Activated T-cell treated with anti-CD3 and anti-CD28 coated beads for 48 hours (primary cell): Measurements from ENCODE around the gene TMEM59.
"Not testable (repeated sequence)": the region's sequence is repeated elsewhere in the genome, so short reads cannot be mapped to it uniquely, and the experiment has no call there.

ENCODE experiments used
- DNase-seq: peaks from one replicate; pipeline ENCODE4 v3.0.0-alpha.2; 2020; ENCODE audit warnings: low read depth

TMEM59 gene

DNA sequence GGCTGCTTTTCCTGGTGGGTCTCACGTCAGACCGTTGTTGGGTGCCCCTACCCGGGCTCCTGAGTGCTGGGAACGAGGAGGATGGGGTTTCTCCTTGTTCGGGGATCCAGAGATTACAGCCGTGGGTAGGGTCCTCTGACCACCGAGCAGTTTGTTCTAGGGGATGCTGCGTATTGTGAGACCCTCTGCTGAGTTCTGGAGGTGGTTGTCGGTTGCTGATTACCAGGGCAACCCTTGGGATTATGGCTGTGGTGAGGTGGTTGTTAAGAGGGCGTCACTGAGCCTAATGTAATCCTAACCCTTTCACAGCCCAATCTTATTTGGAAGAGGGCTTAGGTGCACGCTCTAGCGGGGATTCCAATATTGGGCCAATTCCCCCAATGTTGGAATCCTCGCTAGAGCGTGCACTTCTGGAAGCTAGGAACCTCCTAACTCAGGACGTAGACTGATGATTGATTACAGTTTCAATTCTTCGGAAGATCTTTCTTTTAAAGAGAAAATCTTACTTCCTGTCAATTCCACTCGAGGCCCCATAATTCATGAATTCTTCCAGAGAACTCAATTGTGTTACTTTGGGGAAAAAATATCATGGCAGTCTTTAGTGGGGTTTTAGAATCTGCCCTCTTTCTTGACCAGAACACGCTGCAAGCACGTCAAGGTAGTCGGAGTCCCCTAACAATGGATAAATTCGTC, 887 bp upstream of the TMEM59 start:
- DNase-seq: no peak

DNA sequence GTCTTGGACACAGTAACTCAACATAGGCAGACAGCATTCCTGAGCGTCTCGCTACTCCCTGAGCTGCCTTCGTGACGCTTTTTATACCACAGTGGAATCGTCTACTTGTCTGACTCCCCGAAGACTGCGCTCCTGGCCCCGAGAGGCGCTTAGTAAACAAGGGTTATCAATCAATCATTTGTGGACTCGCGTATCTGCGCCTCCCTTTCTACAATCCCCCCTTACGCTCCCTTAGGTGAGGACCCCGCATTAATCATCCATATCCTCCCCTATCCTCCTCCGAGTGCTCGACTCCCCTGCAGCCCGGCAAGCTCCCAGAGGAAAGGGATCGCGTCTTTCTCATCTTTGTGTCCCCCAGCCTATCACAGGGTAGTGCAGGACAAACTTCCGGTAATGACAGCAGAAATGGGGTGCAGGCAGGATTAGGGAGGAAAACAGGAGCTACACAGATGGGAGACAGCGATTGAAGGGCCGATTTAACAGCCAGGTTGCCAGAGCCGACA, 522 bp downstream of the TMEM59 start:
- peak; percentile 15 for DNase-seq

DNA sequence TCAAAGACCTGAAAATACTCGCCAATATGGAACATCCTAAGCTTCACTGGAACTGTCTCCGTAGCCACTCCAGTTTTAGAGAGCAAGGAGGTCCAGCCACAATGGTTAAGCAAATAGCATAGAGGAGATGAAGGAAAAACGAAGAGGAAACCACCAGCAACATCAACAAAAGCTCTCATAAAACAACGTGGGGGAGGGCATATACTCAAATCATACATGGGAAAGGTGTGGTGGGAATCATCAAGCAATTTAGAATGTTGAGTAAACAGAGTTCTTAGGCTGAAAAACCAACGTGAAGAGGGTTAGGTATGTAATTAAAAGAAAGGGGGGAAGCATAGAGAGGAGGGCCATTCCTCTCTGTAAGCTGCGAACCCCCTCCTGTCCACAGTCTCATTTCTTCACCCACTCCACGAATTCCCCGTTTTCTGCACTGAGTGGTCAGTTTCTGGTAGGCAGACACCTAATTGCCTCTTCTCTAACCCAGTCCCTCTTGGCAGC, 1.0 kb downstream of the TMEM59 start:
- DNase-seq: no peak

DNA sequence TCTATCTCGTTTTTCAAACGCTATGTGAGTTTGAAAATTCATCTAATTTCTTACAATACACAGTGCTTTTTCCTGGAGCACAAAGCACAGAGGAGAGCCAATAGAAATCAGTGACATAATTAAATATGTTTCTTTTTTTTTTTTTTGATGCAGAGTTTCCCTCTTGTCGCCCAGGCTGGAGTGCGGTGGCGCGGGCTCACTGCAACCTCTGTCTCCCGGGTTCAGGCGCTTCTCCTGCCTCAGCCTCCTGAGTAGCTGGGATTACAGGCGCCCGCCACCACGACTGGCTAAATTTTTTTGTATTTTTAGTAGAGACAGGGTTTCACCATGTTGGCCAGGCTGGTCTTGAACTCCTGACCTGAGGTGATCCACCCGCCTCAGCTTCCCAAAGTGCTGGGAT, 2.6 kb downstream of the TMEM59 start:
- DNase-seq: not testable (repeated sequence)

DNA sequence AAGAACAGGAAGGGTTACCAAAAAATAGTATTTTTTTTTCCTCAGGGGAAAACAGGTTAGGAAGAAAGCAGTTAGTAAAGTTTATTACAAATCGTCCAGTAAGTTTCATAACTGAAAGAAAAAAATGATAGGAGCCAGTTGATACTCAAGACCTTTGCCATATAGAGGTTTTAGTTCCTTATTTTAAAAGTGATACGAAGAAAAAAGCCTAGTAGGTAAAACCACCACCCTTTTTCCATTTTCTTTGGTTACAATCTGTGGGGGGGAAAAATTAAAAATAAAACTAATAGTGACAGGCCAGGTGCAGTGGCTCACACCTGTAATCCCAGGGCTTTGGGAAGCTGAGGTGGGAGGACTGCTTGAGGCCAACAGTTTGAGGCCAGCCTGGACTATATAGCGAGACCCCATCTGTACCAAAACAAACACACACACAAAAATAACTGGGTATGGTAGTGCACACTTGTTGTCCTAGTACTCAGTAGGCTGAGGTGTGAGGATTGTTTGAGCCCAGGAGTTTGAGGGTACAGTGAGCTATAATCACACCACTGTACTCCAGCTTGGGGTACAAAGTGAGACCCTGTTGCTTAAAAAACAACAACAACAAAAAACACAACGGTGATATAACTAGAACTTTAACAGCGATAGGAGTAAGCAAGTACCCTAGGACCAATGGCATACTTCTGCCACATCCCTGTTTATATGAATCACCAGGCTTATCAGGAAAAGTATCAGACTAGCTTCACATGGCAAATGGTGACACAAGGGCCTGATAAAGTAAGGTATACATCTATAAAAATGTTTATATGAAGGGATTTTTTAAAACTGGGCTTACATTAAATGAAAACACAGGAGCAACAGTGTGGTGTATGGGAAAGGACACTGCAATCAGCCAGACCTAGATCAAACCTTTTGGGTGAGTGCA, 5.4 kb downstream of the TMEM59 start:
- no peak for DNase-seq

DNA sequence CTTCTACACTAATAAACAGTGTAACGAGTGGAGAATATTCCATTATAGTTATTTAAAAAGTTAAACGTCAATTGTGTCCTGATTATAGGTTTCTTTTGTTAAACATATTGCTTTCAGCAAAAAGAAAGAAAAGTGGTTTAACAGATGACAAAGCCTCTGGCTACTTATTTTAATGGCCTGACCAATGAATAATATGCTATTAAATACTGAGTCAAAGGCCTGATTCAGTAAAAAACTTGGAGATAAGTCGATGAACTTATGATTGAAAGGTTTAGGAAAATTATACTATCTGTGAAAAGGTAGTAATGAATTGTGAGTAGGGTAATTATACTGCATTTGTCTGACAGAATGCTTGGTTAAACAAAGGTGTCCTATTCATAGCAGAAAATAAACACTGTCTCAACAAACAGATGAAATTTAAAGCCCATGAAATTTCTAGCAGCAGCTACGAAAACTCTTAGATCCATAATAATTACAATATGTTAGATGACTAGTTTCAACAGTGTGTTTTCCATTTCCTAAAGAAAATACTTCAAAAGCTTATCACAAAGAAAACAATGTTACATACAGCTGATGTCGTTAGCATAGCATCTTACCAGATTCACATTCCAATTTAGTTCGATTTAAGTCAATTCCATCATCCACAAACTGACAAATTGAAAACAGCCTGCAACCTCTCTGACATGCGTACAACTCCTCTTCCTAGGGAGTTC, 6.2 kb downstream of the TMEM59 start:
- DNase-seq: no peak

DNA sequence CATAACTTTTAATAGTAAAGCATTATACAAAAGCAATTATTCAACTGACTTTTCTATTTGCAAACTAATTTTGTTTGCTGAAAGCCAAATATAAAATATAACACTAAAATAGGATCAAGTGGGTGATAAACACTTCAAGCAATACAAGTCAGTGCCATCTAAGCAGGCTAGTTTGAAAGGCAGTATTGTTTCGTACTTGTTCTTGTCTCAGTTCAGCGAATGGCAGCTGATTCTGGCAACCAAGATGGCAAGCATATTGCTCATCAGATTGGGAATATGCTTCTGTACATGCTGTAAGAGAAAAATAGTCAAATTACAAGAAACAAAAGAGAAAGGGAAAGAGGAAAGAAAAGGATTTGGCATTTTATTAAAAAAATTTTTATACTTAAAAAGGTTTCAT, 7.5 kb downstream of the TMEM59 start:
- DNase-seq: no peak

DNA sequence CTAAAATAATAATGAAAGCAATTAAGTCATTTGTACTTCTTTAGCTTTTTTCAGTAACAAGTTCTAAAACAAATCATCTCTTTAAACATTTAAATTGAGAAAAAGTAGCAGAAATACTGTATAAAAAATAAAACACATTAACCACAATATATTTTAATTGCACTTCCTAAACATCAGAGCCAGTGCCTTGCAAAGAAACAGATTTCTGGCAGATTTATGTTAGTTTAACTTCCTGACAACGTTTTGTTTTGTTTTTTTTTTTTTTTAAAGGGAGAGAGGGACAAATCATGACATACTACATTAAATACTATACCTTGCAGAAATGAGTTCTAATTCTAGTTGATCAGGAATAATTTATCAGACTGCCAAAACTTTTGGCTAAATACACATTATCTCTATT, 11.2 kb downstream of the TMEM59 start:
- no peak for DNase-seq

DNA sequence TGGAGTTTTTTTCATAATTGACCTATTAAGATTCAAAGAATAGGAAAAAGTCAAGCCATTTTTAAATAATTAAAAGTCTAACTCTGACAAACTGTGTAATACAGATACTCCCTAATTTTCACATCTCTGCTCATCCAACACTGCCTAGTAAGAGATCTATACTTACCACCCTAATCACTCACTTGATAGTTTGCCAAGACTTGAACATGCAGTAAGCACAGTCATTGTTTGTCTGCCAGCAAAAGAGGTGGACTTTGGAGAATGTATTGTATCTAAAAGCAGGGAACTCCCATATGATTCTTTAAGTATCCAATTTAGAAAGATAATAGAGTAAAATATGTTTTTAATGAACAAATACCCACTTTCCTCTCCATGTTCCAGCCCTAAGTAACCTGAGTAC, 15.5 kb downstream of the TMEM59 start:
- no peak for DNase-seq

DNA sequence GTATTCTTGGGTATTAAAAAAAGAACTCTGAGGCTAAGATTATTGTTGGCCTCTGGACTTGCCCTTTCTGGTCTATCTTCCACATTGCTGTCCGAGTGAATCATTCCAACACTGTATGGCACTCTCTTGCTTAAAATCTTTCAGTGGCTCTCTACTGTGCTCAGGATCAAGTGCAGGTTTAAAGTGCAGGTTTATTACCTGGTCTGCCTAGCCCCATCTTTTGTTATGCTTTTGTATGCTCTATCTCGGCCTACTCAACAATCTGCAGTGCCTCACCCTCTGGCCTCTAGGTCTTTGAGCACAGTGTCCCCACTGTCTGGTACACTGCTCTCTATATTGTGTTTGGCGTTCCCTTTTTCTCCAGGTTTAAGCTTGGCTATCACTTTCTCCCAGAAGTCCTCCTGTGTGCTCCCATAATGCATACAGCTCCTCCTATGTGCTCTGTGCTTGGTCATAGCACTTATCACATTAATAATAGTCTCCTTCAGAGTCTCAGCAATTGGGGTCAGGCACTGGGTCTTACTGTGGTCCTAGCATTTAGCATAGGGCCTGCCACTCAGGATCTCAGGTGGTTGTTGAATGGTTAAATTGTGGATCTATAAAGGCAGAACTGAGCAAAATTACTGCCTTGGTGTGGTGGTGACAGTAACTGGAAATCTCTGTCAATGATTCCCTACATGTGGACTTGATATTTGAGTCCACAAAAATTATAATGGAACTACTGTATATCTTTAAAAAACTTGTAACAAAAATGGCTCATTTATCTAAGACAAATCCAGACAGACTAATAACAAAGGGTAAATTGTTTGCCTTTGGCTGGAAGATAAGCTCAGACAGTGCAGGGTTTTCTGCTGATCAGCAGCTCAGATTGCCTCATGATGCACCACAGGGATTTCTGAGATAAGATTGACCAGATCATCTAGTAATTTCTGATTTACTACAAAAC, 24.4 kb downstream of the TMEM59 start:
- DNase-seq: no peak

DNA sequence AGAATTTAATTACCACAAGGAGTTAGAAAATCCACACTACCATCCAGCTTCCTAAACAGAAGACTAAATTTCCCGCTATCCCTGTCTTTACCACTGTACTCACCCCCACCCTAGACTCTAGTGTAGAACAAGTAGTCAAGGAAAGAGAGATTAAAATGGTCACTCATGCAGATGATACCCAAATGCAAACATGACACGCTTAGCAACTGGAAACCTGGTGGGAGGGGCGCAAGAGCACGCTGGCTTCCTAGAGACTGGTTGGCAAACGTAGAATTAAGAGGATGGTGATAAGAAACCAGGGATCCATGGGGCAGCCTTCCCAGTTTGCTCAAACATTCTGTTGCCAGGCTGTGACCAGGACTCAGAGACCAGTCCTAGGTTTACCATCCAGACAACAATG, 25.2 kb downstream of the TMEM59 start:
- DNase-seq: no peak

DNA sequence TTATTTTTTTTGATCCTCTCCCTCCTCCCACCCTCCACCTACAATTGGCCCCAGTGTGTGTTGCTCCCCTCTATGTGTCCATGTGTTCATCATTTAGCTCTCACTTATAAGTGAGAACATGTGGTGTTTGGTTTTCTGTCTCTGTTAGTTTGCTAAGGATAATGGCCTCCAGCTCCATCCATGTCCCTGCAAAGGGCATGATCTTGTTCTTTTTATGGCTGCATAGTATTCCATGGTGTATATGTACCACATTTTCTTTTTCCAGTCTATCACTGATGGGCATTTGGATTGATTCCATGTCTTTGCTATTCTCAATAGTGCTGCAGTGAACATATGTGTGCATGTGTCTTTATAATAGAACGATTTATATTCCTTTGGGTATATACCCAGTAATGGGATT, 28.2 kb downstream of the TMEM59 start:
- not testable (repeated sequence) for DNase-seq

DNA sequence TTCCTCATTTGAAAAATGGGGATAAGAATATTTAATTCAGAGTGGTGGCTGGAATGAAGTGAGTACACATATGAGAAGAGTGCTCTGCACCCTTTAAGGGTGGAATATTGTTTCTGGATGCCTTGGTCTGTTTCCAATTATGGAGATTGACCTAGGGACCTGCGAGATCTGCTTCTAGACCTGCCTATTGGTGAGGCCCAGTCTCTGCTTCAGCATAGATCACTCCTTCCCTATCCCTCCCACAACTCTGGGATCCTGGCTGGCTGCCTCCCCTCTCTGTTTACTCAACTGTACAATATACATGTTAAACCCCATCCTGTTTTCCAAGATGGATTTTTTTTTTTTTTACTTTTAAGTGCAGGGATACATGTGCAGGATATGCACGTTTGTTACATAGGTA, 28.6 kb downstream of the TMEM59 start:
- no peak for DNase-seq

DNA sequence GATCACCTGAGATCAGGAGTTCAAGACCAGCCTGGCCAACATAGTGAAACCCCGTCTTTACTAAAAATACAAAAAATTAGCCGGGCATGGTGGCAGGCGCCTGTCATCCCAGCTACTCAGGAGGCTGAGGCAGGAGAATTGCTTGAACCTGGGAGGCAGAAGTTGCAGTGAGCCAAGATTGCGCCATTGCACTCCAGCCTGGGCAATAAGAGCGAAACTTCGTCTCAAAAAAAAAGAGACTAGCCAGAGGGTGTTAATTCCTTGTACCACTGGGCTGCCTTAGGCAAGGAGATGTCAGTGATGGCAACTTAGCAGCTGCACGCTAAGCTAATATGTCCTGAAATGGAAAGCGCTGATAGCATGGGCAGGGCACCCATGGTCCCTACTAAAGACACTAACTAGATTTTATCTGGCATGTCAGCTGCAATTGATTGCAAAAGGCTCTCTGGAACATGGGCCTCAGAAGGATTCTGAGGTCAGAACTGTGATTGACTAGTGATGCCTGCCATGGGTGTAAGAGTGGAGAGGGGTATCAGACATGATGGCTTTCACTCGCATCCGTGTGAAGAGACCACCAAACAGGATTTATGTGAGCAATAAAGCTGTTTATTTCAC, 33.3 kb downstream of the TMEM59 start:
- not testable (repeated sequence) for DNase-seq

DNA sequence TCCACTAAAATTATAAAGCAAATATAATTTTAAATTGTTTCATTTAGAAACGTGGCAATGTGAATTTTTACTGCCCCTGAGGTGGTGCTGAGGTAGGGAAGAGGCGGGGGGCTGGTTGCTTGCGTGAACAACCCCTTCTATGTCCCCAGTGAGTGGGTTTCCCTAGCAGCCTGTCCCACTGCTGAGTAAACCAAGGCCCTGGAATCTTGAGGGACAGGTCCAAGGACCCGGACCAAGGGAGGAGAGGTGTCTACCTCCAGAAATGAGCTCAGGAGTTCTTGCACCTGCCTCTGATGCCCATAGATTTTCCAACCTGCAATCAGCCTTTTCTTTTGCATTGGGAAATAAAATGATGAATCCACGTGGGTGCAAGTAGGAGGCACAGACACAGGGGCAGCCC, 34.4 kb downstream of the TMEM59 start:
- DNase-seq: no peak

DNA sequence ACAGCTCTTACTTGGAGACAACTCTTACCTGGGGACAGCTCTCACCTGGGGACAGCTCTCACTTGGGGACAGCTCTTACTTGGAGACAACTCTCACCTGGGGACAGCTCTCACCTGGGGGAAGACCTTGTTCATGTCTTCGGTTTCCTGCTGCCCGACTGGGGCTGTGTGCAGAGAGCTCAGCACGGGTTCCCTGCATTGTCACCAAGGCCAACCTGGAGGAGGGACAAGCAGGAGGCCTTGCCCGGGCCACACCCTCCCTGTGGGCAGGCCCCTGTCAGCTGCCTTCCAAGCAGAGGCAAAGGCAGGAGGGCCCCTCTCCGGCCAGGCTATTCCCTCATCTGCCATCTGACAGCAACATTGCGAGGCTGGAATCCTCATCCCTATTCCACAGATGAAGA, 35.0 kb downstream of the TMEM59 start, which contains the start of gene LDLRAD1:
LDLRAD1 (minus strand) TSS at position 208 of the 400 bp plus-strand sequence; CDS start at position 134, 74 bp downstream.
- no peak for DNase-seq

DNA sequence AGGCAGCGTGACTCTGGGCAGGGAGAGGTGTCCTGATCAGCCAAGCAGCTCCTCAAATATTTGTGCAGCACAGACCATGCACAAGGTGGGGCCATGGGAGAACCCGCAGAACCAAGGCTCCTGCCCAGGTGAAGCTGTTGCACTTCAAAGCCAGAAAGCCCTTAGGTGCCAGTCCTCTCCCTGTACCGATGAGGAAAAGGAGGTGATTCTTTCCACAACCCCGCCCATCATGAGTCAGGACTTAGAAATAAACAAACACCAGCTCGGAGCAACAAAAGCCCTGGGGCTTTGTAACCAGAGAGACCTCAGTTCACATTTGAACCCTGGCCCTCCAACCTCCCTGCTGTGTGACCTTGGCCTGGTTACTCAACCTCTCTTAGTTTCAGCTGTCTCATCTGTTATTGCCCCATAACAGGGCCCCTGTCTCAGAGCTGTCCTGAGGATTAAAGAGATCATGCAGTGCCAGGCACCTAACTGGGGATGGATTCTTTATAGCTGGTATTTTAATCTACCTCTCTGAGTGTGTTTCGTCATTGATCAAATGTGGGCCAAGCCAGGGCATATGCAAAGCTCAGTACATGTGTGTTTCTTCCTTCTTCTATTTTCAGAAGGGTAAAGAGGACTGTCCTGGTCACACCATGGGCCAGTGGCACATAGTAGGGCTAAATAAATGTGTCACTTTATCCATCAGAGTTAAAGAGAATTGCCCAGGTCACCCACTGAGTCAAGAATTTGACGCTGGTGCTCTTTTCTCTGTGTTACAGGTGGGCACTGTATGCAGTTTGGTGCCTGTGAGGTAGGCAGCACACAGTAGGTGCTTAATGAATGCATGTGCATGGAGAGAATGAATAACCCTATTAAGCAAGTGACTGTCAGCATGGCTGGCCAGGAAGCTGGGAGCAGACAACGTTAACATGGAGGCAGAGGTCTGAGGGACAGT, 36.4 kb downstream of the TMEM59 start:
- no peak for DNase-seq

DNA sequence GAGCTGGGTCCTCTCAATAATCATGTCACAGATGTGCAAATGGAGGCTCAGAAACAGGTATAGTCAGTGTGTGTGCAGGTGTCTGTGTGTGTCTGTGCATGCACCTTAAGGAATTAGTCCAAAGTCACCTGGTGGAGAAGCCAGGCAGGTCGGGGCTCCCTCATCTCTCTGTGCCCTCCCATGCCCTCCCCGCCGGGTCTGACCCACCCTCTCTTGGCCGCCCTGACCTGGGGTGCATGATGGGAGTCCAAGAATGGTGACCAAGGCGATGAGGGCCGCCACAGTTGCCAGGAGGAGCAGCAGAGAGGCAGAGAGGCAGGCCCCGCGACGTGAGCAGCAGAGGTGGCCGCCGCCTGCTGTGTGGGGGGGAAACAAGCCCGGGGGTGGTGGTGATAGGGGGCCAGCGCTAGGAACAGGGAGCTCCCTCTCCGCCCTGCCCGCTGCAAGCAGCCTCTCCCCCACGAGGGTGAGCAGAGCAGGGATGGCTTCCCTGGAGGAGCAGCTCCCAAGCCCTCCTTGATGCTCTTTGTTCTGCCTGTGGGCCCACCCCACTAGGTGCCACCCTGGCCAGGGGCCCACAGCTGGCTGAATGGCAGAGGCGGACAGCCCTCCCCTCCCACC, 38.9 kb downstream of the TMEM59 start:
- DNase-seq: no peak

DNA sequence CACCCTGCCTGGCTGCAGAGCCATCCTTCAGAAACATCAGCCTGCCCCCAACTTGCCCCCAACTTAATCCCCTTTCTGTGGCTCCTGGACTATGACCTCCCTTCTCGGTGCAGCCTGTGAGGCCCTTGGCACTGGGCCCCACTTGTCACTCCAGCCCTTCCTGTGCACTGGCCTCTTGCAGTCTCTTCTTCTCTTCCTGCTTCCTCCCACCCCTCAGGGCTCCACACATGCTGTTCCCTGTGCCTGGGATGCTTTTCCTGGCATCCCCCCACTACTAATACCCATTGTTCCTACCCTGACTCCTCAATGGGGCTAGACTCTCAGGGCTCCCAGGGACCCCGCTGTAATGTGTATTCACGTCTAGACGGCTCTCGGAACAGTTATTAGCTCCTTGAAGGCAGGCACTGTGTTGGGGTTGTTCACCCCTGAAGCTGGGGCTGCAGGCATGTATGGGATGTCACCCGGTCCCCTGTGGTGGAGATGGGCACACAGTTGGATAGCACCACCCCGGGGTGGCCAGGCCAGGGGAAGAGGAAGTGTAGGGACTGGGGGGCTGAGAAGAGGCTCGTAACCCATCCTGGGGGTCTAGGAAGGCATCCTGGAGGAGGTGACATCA, 39.5 kb downstream of the TMEM59 start:
- no peak for DNase-seq
